K562 (cell line): ENCODE measurements around the gene FAM89B. TPM values are rescaled to one million over a fixed set of nuclear protein-coding genes. Genes with fewer than 3 reads are reported as not detected.

Experiments used
- CBFB ChIP-seq: sonication (generic); formaldehyde crosslinking; IDR thresholded peaks from 2 replicates; pipeline ENCODE4 v1.4.0; 2020; ENCODE audit warnings: mild to moderate bottlenecking, missing genetic modification reagents
- GTF2F1 ChIP-seq: IDR thresholded peaks from 2 replicates; pipeline ENCODE4 v1.6.1; 2011; ENCODE audit warnings: low read depth, low read length, improper control_type of control experiment
- HDAC1 ChIP-seq, 2 experiments: fragments of 450-650 bp; IDR thresholded peaks; 2 replicates each; pipeline ENCODE4 v1.6.1; 2016 to 2017; ENCODE audit warnings: inconsistent platforms in 1 of 2, mild to moderate bottlenecking in 1 of 2, moderate library complexity in 1 of 2
- HDAC8 ChIP-seq: fragments of 450-650 bp; IDR thresholded peaks from 2 replicates; pipeline ENCODE4 v1.6.1; 2016; ENCODE audit warnings: mild to moderate bottlenecking, missing genetic modification characterization, moderate library complexity, missing compliant biosample characterization
- HNRNPL ChIP-seq: fragments of 200-400 bp; formaldehyde crosslinking; IDR thresholded peaks from 2 replicates; pipeline ENCODE4 v1.6.1; 2017; ENCODE audit warnings: low read depth, mild to moderate bottlenecking, low read length
- HSF4 ChIP-seq: fragments of 250-450 bp; sonication (Bioruptor Pico); IDR thresholded peaks from 2 replicates; pipeline ENCODE4 v2.1.2; 2022; ENCODE audit warnings: mild to moderate bottlenecking, moderate library complexity, borderline replicate concordance
- JUND ChIP-seq, 2 experiments: IDR thresholded peaks; 2 replicates in 1 of 2; 3 replicates in 1 of 2; pipeline ENCODE4 v1.6.1; 2011; ENCODE audit warnings: borderline replicate concordance in 2 of 2, low read depth in 2 of 2, low read length in 2 of 2, improper control_type of control experiment in 1 of 2, missing biosample characterization in 1 of 2, missing genetic modification characterization in 1 of 2, missing genetic modification reagents in 1 of 2
- MAZ ChIP-seq, 2 experiments: fragments of 450-650 bp in 1 of 2; sonication (generic) in 1 of 2; formaldehyde crosslinking; IDR thresholded peaks in 1 of 2; conservative IDR thresholded peaks in 1 of 2; 2 replicates each; pipeline versions ENCODE4 v1.4.0 to v1.5.0; 2020; ENCODE audit warnings: mild to moderate bottlenecking in 1 of 2, missing genetic modification reagents in 1 of 2
- RAD21 ChIP-seq, 2 experiments: fragments of 250-450 bp in 1 of 2; fragments of 450-650 bp in 1 of 2; sonication (Bioruptor Pico) in 1 of 2; formaldehyde crosslinking in 1 of 2; IDR thresholded peaks in 1 of 2; conservative IDR thresholded peaks in 1 of 2; 2 replicates each; pipeline versions ENCODE4 v1.4.0 to v1.8.0; 2020 to 2022; ENCODE audit warnings: mild to moderate bottlenecking in 2 of 2, moderate library complexity in 1 of 2
- SIN3B ChIP-seq: fragments of 450-650 bp; IDR thresholded peaks from 2 replicates; pipeline ENCODE4 v1.6.1; 2017; ENCODE audit warnings: low read depth, mild to moderate bottlenecking, moderate library complexity
- ZBTB7A ChIP-seq: IDR thresholded peaks from 2 replicates; pipeline ENCODE4 v1.6.1; 2011; ENCODE audit warnings: low read depth, mild to moderate bottlenecking, low read length, moderate library complexity, borderline replicate concordance; ENCODE audit not compliant: control insufficient read depth
- ZEB2 ChIP-seq: fragments of 450-650 bp; IDR thresholded peaks from 2 replicates; pipeline ENCODE4 v1.6.1; 2016
- ZNF23 ChIP-seq: fragments of 250-450 bp; sonication (Bioruptor Pico); IDR thresholded peaks from 2 replicates; pipeline ENCODE4 v1.4.0; 2020; ENCODE audit warnings: mild to moderate bottlenecking
- polyA plus RNA-seq, 8 experiments: library from polyadenylated mRNA; depleted of rRNA in 4 of 8; stranded (reverse) in 5 of 8; unstranded in 3 of 8; fragments of >200 nt; fragmentation: Nextera tagmentation in 2 of 8; fragmentation: Illumina TruSeq in 1 of 8; extraction: Ambion mirVana in 2 of 8; extraction: Trizol in 1 of 8; gene quantifications; 2 replicates each; pipeline versions ENCODE4 v1.2.1 to v1.2.3, GENCODE V29; 2011 to 2014; ENCODE audit warnings: inconsistent platforms in 1 of 8, missing spikeins in 1 of 8
- total RNA-seq, 7 experiments: library from RNA; depleted of rRNA in 6 of 7; stranded (reverse); fragments of >200 nt in 6 of 7; fragmentation: Illumina TruSeq in 2 of 7; extraction: Trizol in 2 of 7; gene quantifications; 2 replicates each; pipeline versions ENCODE4 v1.2.1 to v1.2.3, GENCODE V29; 2011 to 2021; ENCODE audit warnings: low replicate concordance in 1 of 7
- TF ChIP-seq, protein P1 (sequence below), 2 experiments: fragments of 450-650 bp; IDR thresholded peaks; 2 replicates each; pipeline ENCODE4 v1.6.1; 2018; ENCODE audit warnings: mild to moderate bottlenecking in 2 of 2, low read depth in 1 of 2; ENCODE audit not compliant: partially characterized antibody in 2 of 2
- TF ChIP-seq, protein P2 (sequence below): fragments of 250-450 bp; sonication (Bioruptor Pico); IDR thresholded peaks from 2 replicates; pipeline ENCODE4 v1.5.0; 2021; ENCODE audit warnings: mild to moderate bottlenecking, borderline replicate concordance

FAM89B gene
- total and polyA plus RNA-seq, 9 of the 15 experiments (the other 6 are each of a cell fraction or from before 2014, with no cell fraction given), result 0.32 to 27.6 (median 11.9) TPM

DNA sequence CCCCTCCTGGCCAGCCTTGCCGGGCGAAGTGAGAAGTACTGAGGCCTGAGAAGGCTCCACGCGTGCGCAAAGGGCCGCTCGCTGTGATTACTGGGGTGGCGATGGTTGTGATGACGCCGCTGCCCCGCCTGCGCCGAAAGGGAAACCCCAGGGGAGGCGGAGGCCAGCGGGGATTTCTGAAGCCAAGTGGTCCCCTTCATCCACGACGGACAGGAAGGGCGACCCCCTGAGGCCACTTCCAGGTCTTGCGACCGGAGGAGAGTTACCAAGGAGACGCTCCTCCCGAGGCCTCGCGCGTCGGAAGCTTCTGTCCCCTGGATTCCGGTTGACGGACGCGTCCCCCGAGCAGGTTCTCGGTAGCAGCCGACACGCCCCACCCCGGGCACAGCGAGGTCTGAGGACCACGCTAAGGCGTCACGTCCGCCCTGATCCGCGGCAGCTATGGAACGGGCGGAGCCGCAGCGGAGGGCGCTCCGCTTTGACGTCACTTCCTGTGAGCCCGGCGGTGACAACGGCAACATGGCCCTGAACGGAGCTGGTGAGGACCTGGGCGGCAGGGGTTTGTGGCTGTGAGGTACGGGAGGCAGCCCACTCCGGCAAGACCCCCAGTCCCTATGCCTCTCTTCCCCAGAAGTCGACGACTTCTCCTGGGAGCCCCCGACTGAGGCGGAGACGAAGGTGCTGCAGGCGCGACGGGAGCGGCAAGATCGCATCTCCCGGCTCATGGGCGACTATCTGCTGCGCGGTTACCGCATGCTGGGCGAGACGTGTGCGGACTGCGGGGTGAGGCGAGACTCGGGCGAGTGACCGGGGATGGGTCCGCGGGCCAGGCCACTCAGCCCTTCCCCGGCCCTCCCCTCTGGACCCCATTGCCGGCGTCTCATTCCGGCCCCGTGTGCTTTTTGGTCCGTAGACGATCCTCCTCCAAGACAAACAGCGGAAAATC lies 2.1 kb upstream of the FAM89B start, which contains the start of gene ZNRD2 (continued):
- TF ChIP-seq HNRNPL (no peak), HSF4 (CRISPR knock-in tag) (no peak), HDAC8 (tag) (0 out of 2 replicates have a peak, but pooled peaks have one; percentile 15), CBFB (CRISPR knock-in tag) (peak; percentile 81; the same call in 1 of the 2 replicates), SIN3B (peak; percentile 99), HDAC1 (IDR thresholded peaks at IDR 0.05) (peak in 1 of 2 experiments; percentile 97; a peak in 3 of 4 replicates), GTF2F1 (peak; percentile 31; the same call in 1 of the 2 replicates), ZNF23 (CRISPR knock-in tag) (no peak), JUND (IDR thresholded peaks at IDR 0.05; ENCODE audit: borderline replicate concordance, low read depth, low read length) (peak; percentile 60; the same call in 1 of the 2 replicates), JUND (tag; IDR thresholded peaks at IDR 0.05; ENCODE audit: borderline replicate concordance, low read depth, low read length) (no peak; the same call in 2 of the 3 replicates), ZBTB7A (peak; percentile 62; the same call in 1 of the 2 replicates), RAD21 (CRISPR knock-in tag; conservative IDR thresholded peaks at IDR 0.05 in 1 of 2, IDR thresholded peaks at IDR 0.05 in 1 of 2) (peak; percentile 51 to 75), MAZ (CRISPR knock-in tag; conservative IDR thresholded peaks at IDR 0.05 in 1 of 2, IDR thresholded peaks at IDR 0.05 in 1 of 2) (peak; percentile 90 to 91), ZEB2 (peak; percentile 74; the same call in 1 of the 2 replicates)
- TF ChIP-seq, protein P1, sequence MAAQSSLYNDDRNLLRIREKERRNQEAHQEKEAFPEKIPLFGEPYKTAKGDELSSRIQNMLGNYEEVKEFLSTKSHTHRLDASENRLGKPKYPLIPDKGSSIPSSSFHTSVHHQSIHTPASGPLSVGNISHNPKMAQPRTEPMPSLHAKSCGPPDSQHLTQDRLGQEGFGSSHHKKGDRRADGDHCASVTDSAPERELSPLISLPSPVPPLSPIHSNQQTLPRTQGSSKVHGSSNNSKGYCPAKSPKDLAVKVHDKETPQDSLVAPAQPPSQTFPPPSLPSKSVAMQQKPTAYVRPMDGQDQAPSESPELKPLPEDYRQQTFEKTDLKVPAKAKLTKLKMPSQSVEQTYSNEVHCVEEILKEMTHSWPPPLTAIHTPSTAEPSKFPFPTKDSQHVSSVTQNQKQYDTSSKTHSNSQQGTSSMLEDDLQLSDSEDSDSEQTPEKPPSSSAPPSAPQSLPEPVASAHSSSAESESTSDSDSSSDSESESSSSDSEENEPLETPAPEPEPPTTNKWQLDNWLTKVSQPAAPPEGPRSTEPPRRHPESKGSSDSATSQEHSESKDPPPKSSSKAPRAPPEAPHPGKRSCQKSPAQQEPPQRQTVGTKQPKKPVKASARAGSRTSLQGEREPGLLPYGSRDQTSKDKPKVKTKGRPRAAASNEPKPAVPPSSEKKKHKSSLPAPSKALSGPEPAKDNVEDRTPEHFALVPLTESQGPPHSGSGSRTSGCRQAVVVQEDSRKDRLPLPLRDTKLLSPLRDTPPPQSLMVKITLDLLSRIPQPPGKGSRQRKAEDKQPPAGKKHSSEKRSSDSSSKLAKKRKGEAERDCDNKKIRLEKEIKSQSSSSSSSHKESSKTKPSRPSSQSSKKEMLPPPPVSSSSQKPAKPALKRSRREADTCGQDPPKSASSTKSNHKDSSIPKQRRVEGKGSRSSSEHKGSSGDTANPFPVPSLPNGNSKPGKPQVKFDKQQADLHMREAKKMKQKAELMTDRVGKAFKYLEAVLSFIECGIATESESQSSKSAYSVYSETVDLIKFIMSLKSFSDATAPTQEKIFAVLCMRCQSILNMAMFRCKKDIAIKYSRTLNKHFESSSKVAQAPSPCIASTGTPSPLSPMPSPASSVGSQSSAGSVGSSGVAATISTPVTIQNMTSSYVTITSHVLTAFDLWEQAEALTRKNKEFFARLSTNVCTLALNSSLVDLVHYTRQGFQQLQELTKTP (IDR thresholded peaks at IDR 0.05; ENCODE audit: low read depth in 1 of 2, partially characterized antibody in 2 of 2), result no peak
- TF ChIP-seq, protein P2, sequence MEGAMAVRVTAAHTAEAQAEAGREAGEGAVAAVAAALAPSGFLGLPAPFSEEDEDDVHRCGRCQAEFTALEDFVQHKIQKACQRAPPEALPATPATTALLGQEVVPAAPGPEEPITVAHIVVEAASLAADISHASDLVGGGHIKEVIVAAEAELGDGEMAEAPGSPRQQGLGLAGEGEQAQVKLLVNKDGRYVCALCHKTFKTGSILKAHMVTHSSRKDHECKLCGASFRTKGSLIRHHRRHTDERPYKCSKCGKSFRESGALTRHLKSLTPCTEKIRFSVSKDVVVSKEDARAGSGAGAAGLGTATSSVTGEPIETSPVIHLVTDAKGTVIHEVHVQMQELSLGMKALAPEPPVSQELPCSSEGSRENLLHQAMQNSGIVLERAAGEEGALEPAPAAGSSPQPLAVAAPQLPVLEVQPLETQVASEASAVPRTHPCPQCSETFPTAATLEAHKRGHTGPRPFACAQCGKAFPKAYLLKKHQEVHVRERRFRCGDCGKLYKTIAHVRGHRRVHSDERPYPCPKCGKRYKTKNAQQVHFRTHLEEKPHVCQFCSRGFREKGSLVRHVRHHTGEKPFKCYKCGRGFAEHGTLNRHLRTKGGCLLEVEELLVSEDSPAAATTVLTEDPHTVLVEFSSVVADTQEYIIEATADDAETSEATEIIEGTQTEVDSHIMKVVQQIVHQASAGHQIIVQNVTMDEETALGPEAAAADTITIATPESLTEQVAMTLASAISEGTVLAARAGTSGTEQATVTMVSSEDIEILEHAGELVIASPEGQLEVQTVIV, result no peak
